OCI-LY7 (cell line): ENCODE data around the gene RNASEH1. TPM values are rescaled to one million over a fixed set of nuclear protein-coding genes. Genes with fewer than 3 reads are reported as not detected.
"Not testable (repeated sequence)": the region's sequence is repeated elsewhere in the genome, so short reads cannot be mapped to it uniquely, and the experiment has no call there.

Experiments
- BruUV-seq: library from RNA; stranded (reverse); fragments of 400-500 nt; replicated peaks from 2 replicates; lab custom pipeline; 2021; lab: Mats Ljungman, UMichigan
- CTCF ChIA-PET: fragments of 300-600 bp; sonication (Branson Sonifier 250); formaldehyde crosslinking; loops from one replicate; lab custom pipeline; 2022; ENCODE audit warnings: antibody characterized with exemption; ENCODE audit not compliant: unreplicated experiment; lab: Charles Lee
- POLR2A ChIA-PET: fragments of 300-600 bp; sonication (Branson Sonifier 250); formaldehyde crosslinking; loops from one replicate; lab custom pipeline; 2022; ENCODE audit warnings: antibody characterized with exemption; lab: Charles Lee
- DNase-seq: peaks from one replicate; pipeline ENCODE4 v3.0.0-alpha.2; 2015; ENCODE audit warnings: low spot score
- H2AFZ ChIP-seq: fragments of 200-600 bp; sonication (generic), shearing (Covaris generic); 2 replicates; pipeline ENCODE4 v1.6.1; 2014; ENCODE audit warnings: mild to moderate bottlenecking, antibody characterized with exemption, low read length, moderate library complexity
- H3K27ac ChIP-seq: fragments of 200-600 bp; sonication (generic); 2 replicates; pipeline ENCODE4 v1.5.1; 2014; ENCODE audit warnings: mixed run types, low read depth, mild to moderate bottlenecking, moderate library complexity, low read length, inconsistent platforms; ENCODE audit not compliant: poor library complexity, severe bottlenecking
- H3K36me3 ChIP-seq: fragments of 200-600 bp; sonication (generic); 2 replicates; pipeline ENCODE4 v1.6.1; 2014; ENCODE audit warnings: mild to moderate bottlenecking, antibody characterized with exemption, low read length, moderate library complexity, mixed read lengths; ENCODE audit not compliant: insufficient read depth
- H3K4me1 ChIP-seq: fragments of 200-600 bp; sonication (generic); 2 replicates; pipeline ENCODE4 v1.5.1; 2014; ENCODE audit warnings: mild to moderate bottlenecking, low read length; ENCODE audit not compliant: insufficient read depth, poor library complexity, severe bottlenecking
- H3K4me2 ChIP-seq: fragments of 200-600 bp; sonication (generic); 2 replicates; pipeline ENCODE4 v1.6.1; 2014; ENCODE audit warnings: mild to moderate bottlenecking, low read length
- H3K4me3 ChIP-seq: fragments of 200-600 bp; sonication (generic); 2 replicates; pipeline ENCODE4 v1.5.1; 2014; ENCODE audit warnings: mild to moderate bottlenecking, low read depth, low read length; ENCODE audit not compliant: poor library complexity, severe bottlenecking
- H3K79me2 ChIP-seq: fragments of 200-600 bp; sonication (generic); 2 replicates; pipeline ENCODE4 v1.6.1; 2016; ENCODE audit warnings: low read depth, mild to moderate bottlenecking, low read length, moderate library complexity, mixed read lengths; ENCODE audit not compliant: insufficient read depth
- H3K9me2 ChIP-seq: fragments of 200-600 bp; sonication (generic); 2 replicates; pipeline ENCODE4 v1.6.1; 2016; ENCODE audit warnings: mild to moderate bottlenecking, low read length, mixed read lengths; ENCODE audit not compliant: insufficient read depth
- H3K9me3 ChIP-seq: fragments of 200-600 bp; sonication (generic); 2 replicates; pipeline ENCODE4 v1.6.1; 2014; ENCODE audit warnings: mild to moderate bottlenecking, mixed run types, low read length, mixed read lengths
- H4K20me1 ChIP-seq: fragments of 200-600 bp; sonication (generic); 2 replicates; pipeline ENCODE4 v1.6.1; 2014; ENCODE audit warnings: mild to moderate bottlenecking, antibody characterized with exemption, low read length, moderate library complexity, mixed read lengths; ENCODE audit not compliant: insufficient read depth
- CTCF ChIP-seq: fragments of 200-600 bp; sonication (generic); conservative IDR thresholded peaks from 2 replicates; pipeline ENCODE4 v1.5.1; 2014; ENCODE audit warnings: mild to moderate bottlenecking, antibody characterized with exemption, low read length, moderate library complexity, mixed read lengths
- EZH2phosphoT487 ChIP-seq: fragments of 200-600 bp; sonication (generic); IDR thresholded peaks from 2 replicates; pipeline ENCODE4 v1.6.1; 2018; ENCODE audit warnings: low read depth, borderline replicate concordance, mild to moderate bottlenecking, mixed run types, antibody characterized with exemption, low read length, moderate library complexity, mixed read lengths
- intact Hi-C: fragments of 100-400 bp; cut with micrococcal nuclease; formaldehyde crosslinking; loops from one replicate; pipeline ENCODE4 v1.10.0; 2022; ENCODE audit not compliant: unreplicated experiment
- total RNA-seq, 2 experiments: library from RNA; depleted of rRNA in 1 of 2; stranded (reverse); fragments of >200 nt in 1 of 2; shearing (Covaris generic) in 1 of 2; gene quantifications; 2 replicates each; pipeline ENCODE4 v1.2.3, GENCODE V29; 2014 to 2022

The RNASEH1 gene
- total RNA-seq, 2 experiments from 2014 or later, result 35.7 to 48.2 TPM

DNA sequence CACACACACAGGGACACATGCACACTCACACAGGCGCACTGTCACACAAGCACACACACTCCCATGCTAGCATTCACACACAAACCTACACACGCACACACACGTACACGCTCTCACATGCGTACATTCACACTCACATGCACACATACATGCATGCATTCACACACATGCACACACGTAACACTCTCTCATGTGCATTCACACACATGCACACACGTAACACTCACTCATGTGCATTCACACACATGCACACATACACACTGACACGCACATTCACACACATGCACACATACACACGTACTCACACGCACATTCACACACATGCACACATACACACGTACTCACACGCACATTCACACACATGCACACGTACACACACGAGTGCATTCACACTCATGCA is 55.1 kb downstream of the RNASEH1 start:
- Histone ChIP-seq H3K27ac (no peak overlapping the region), H3K4me3 (no peak overlapping the region), H3K79me2 (no peaks in the 10 kb centered on the region), H2AFZ (no peak overlapping the region), H3K4me1 (no peaks in the 10 kb centered on the region), H4K20me1 (no peaks in the 10 kb centered on the region), H3K9me3 (no peaks in the 10 kb centered on the region; the same call in 1 of the 2 replicates), H3K4me2 (no peak overlapping the region), H3K36me3 (peaks cover 59% of the 10 kb centered on the region), H3K9me2 (no peaks in the 10 kb centered on the region)
- no TSS peak for BruUV-seq
- DNase-seq, result no peak
- intact Hi-C loops, result no loop called here
- TF ChIP-seq EZH2phosphoT487, result no peak
- TF ChIP-seq CTCF, result no peak
- ChIA-PET POLR2A (no interaction called here), CTCF (no interaction called here)

DNA sequence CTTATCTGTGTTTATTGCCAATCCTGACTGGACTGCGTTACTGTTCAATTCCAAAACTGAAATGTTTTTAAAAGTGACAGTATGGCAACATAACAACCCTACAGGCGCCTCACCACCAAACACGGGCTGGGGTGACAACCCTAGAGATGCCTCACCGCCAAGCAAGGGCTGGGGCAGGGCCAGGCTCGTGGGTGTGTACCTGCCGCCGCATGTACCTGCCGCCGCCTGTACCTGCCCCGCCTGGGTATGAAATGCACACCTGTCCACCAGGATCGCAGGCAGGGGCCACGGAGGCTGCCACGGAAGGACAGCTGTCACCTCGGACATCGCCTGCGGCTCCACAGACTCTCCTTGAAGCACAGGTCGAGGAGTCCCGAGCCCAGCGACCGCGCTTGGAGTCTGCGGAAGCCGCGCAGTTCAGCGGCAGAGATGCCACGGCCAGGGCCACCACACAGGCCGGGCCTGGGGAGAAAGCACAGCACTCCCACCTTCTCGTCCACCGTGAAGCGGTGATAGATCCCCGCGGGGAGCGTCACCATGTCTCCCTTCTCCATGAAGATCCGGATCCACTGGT is 57.7 kb downstream of the RNASEH1 start:
- Histone ChIP-seq H3K4me1 (no peaks in the 10 kb centered on the region), H3K9me3 (no peaks in the 10 kb centered on the region), H3K27ac (no peak overlapping the region), H3K79me2 (no peaks in the 10 kb centered on the region), H3K36me3 (peaks cover 57% of the 10 kb centered on the region), H3K9me2 (no peaks in the 10 kb centered on the region), H2AFZ (no peak overlapping the region), H3K4me2 (no peak overlapping the region), H4K20me1 (no peaks in the 10 kb centered on the region), H3K4me3 (no peak overlapping the region)
- TF ChIP-seq CTCF (no peak), EZH2phosphoT487 (no peak)
- ChIA-PET POLR2A (no interaction called here), CTCF (no interaction called here)
- DNase-seq, result no peak
- intact Hi-C loops, result no loop called here
- no TSS peak for BruUV-seq

- POLR2A ChIA-PET, result no interaction called here
These were observed 59.2 kb downstream of the RNASEH1 start for GRCh38 chr2:3498783-3499394.

GRCh38 chr2:3496708-3497080 is 61.4 kb downstream of the RNASEH1 start:
- intact Hi-C loops, H3K4me2 ChIP-seq, BruUV-seq, H3K27ac ChIP-seq, H3K9me2 ChIP-seq, H3K9me3 ChIP-seq, CTCF ChIA-PET, H3K4me1 ChIP-seq, DNase-seq, H3K4me3 ChIP-seq, H2AFZ ChIP-seq, H4K20me1 ChIP-seq, H3K79me2 ChIP-seq: not testable (repeated sequence)
- H3K36me3 ChIP-seq, result peaks cover 36% of the 10 kb centered on the region; the same call in 1 of the 2 replicates
- POLR2A ChIA-PET, result interaction anchor here (0.5 to 1.1 kb wide), 3 partner anchors 23 to 665 kb away, joined by 3 to 5 read pairs (median 3); no protein-coding TSS in a partner anchor

More at GRCh38 chr2:3498783-3499394, 59.2 kb downstream of the RNASEH1 start:
- CTCF ChIA-PET, result no interaction called here
- H3K4me2 ChIP-seq, result no peak overlapping the region
- no peaks in the 10 kb centered on the region for H3K4me1 ChIP-seq
- no peaks in the 10 kb centered on the region for H3K9me2 ChIP-seq
- no peak overlapping the region for H3K27ac ChIP-seq
- intact Hi-C loops, result no loop called here
- H2AFZ ChIP-seq, result no peak overlapping the region
- TF ChIP-seq EZH2phosphoT487 (no peak), CTCF (no peak)
- no peaks in the 10 kb centered on the region for H4K20me1 ChIP-seq
- H3K4me3 ChIP-seq, result no peak overlapping the region
- peaks cover 42% of the 10 kb centered on the region for H3K36me3 ChIP-seq
- no TSS peak for BruUV-seq
- no peaks in the 10 kb centered on the region for H3K79me2 ChIP-seq
- no peak for DNase-seq
- no peaks in the 10 kb centered on the region for H3K9me3 ChIP-seq
